ENCODE measurements around the gene PDE6B.
"Not testable (repeated sequence)": the region's sequence is repeated elsewhere in the genome, so short reads cannot be mapped to it uniquely, and the experiment has no call there.

Gene PDE6B

GRCh38 chr4:687048-687970 lies 61.9 kb downstream of the PDE6B start:
- peak; percentile 91 for DNase-seq

- DNase-seq = no peak
These were observed 62.8 kb downstream of the PDE6B start for GRCh38 chr4:687971-688853.

GRCh38 chr4:688854-689681 lies 63.7 kb downstream of the PDE6B start, which contains the start of gene SLC49A3:
TSS of gene SLC49A3 (minus strand) at chr4:689151. CDS start at chr4:689127, 24 bp downstream.
- DNase-seq = no peak

- DNase-seq = no peak
These were observed 64.3 kb downstream of the PDE6B start for GRCh38 chr4:689723-690122.

- no peak for DNase-seq
These were observed 67.6 kb downstream of the PDE6B start for GRCh38 chr4:692771-693554.

GRCh38 chr4:694341-694940 lies 69.1 kb downstream of the PDE6B start:
- DNase-seq = not testable (repeated sequence)

- no peak for DNase-seq
These were observed 74.6 kb downstream of the PDE6B start for GRCh38 chr4:699816-700580.

GRCh38 chr4:700587-701264 lies 75.4 kb downstream of the PDE6B start:
- no peak for DNase-seq

- no peak for DNase-seq
These were observed 77.3 kb downstream of the PDE6B start for GRCh38 chr4:702618-703048.

GRCh38 chr4:703336-704197 lies 78.2 kb downstream of the PDE6B start:
- DNase-seq = no peak

- DNase-seq = no peak
These were observed 79.0 kb downstream of the PDE6B start for GRCh38 chr4:704198-704891.

GRCh38 chr4:704971-705277 lies 79.6 kb downstream of the PDE6B start:
- no peak for DNase-seq

- peak; percentile 93 for DNase-seq
These were observed 80.1 kb downstream of the PDE6B start, which contains the start of gene PCGF3 for GRCh38 chr4:705278-706082. TSS of gene PCGF3 (plus strand) at chr4:705832. CDS start at chr4:733681, 27,849 bp downstream.

- DNase-seq = not testable (repeated sequence)
These were observed 80.8 kb downstream of the PDE6B start for GRCh38 chr4:706083-706633.

GRCh38 chr4:706834-707598 lies 81.6 kb downstream of the PDE6B start:
- no peak for DNase-seq

- no peak for DNase-seq
These were observed 82.7 kb downstream of the PDE6B start for GRCh38 chr4:707929-708630.
